HG03457 (cell line): ENCODE data around the gene VDR.

Source experiments
- ATAC-seq: cut with Tn5 transposase; IDR thresholded peaks from one replicate; pipeline ENCODE4 v1.9.1; 2021; ENCODE audit warnings: moderate number of reproducible peaks; ENCODE audit not compliant: unreplicated experiment

VDR gene

GRCh38 chr12:47875746-47876439 lies 28.9 kb downstream of the VDR start:
- no peak for ATAC-seq

GRCh38 chr12:47874316-47874715 lies 30.5 kb downstream of the VDR start:
- ATAC-seq: no peak

GRCh38 chr12:47870175-47870781 lies 34.5 kb downstream of the VDR start:
- ATAC-seq: no peak

GRCh38 chr12:47868552-47869031 lies 36.2 kb downstream of the VDR start:
- ATAC-seq: peak; percentile 50

GRCh38 chr12:47868041-47868440 lies 36.8 kb downstream of the VDR start:
- ATAC-seq: peak; percentile 24

GRCh38 chr12:47867495-47867941 lies 37.3 kb downstream of the VDR start:
- ATAC-seq: no peak

GRCh38 chr12:47864646-47865235 lies 40.1 kb downstream of the VDR start:
- ATAC-seq: no peak

GRCh38 chr12:47863985-47864384 lies 40.8 kb downstream of the VDR start:
- no peak for ATAC-seq

- ATAC-seq: no peak
These were observed 41.3 kb downstream of the VDR start for GRCh38 chr12:47863467-47863866.

- no peak for ATAC-seq
These were observed 41.9 kb downstream of the VDR start for GRCh38 chr12:47862881-47863280.

GRCh38 chr12:47862167-47862750 lies 42.5 kb downstream of the VDR start:
- ATAC-seq: no peak

GRCh38 chr12:47860873-47861272 lies 43.9 kb downstream of the VDR start:
- no peak for ATAC-seq

GRCh38 chr12:47860279-47860841 lies 44.4 kb downstream of the VDR start:
- ATAC-seq: no peak

- no peak for ATAC-seq
These were observed 46.1 kb downstream of the VDR start for GRCh38 chr12:47858511-47859266.

- ATAC-seq: no peak
These were observed 47.8 kb downstream of the VDR start for GRCh38 chr12:47856721-47857575.

- no peak for ATAC-seq
These were observed 48.7 kb downstream of the VDR start for GRCh38 chr12:47856094-47856493.

GRCh38 chr12:47855502-47855901 lies 49.3 kb downstream of the VDR start:
- no peak for ATAC-seq

- no peak for ATAC-seq
These were observed 50.3 kb downstream of the VDR start for GRCh38 chr12:47854531-47854930.

GRCh38 chr12:47852096-47852571 lies 52.7 kb downstream of the VDR start:
- ATAC-seq: no peak
